Measurements from ENCODE around the gene C17orf50. TPM values are rescaled to one million over a fixed set of nuclear protein-coding genes. Genes with fewer than 3 reads are reported as not detected.

C17orf50 gene
- total and polyA plus RNA-seq, 2 of the 13 experiments (the other 11 are each of a cell fraction or from before 2014, with no cell fraction given) = not detected

- intact Hi-C loops (cut with micrococcal nuclease; ENCODE audit: unreplicated experiment) (no loop called here), in situ Hi-C loops (cut with HindIII; ENCODE audit: extremely low pct_ligation_motif_present, low pct_unique_long_range_greater_than_20kb) (no loop called here)
- DNase-seq (ENCODE audit: low spot score) (no peak), FAIRE-seq (no peak), ATAC-seq (peak; percentile 51)
- CTCF ChIA-PET (ENCODE audit: low intra/inter-chr PET ratio, low total read pairs) = no interaction called here
- H2AFZ ChIP-seq (ENCODE audit: low read length) = no peak within 1 kb of the TSS
- no peaks in the 10 kb centered on the region for H3K9me3 ChIP-seq (ENCODE audit: low read length)
- no peak within 1 kb of the TSS for H3K27ac ChIP-seq (ENCODE audit: extremely low read length, insufficient read depth, low read length)
- H3K4me2 ChIP-seq (ENCODE audit: low read depth, low read length) = peak within 1 kb of the TSS; percentile 57
- H3K4me3 ChIP-seq (replicated peaks in 1 of 3; ENCODE audit: insufficient read depth in 1 of 3, low read depth in 2 of 3, low read length in 3 of 3) = peak within 1 kb of the TSS in 1 of 3 experiments; percentile 45; a peak in 2 of 6 replicates
- no peaks in the 10 kb centered on the region for H4K20me1 ChIP-seq (ENCODE audit: insufficient read depth, low read length)
- no TSS peak for BruUV-seq (replicated peaks)
- POLR2A ChIA-PET = interaction anchor here (0.8 kb wide), 1 partner anchor 11 kb away, joined by 4 read pairs; no protein-coding TSS in a partner anchor
- H3K9ac ChIP-seq (ENCODE audit: insufficient read depth, low read depth, low read length) = no peak within 1 kb of the TSS
- TF ChIP-seq SNRNP70 (IDR thresholded peaks at IDR 0.05; ENCODE audit: low read depth, low read length) (no peak), ZNF557 (CRISPR knock-in tag; IDR thresholded peaks at IDR 0.05) (no peak), ZNF30 (CRISPR knock-in tag; IDR thresholded peaks at IDR 0.05) (no peak), NFYB (CRISPR knock-in tag; IDR thresholded peaks at IDR 0.05) (no peak)
- TF ChIP-seq, protein P1, sequence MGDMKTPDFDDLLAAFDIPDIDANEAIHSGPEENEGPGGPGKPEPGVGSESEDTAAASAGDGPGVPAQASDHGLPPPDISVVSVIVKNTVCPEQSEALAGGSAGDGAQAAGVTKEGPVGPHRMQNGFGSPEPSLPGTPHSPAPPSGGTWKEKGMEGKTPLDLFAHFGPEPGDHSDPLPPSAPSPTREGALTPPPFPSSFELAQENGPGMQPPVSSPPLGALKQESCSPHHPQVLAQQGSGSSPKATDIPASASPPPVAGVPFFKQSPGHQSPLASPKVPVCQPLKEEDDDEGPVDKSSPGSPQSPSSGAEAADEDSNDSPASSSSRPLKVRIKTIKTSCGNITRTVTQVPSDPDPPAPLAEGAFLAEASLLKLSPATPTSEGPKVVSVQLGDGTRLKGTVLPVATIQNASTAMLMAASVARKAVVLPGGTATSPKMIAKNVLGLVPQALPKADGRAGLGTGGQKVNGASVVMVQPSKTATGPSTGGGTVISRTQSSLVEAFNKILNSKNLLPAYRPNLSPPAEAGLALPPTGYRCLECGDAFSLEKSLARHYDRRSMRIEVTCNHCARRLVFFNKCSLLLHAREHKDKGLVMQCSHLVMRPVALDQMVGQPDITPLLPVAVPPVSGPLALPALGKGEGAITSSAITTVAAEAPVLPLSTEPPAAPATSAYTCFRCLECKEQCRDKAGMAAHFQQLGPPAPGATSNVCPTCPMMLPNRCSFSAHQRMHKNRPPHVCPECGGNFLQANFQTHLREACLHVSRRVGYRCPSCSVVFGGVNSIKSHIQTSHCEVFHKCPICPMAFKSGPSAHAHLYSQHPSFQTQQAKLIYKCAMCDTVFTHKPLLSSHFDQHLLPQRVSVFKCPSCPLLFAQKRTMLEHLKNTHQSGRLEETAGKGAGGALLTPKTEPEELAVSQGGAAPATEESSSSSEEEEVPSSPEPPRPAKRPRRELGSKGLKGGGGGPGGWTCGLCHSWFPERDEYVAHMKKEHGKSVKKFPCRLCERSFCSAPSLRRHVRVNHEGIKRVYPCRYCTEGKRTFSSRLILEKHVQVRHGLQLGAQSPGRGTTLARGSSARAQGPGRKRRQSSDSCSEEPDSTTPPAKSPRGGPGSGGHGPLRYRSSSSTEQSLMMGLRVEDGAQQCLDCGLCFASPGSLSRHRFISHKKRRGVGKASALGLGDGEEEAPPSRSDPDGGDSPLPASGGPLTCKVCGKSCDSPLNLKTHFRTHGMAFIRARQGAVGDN (CRISPR knock-in tag; IDR thresholded peaks at IDR 0.05) = peak; percentile 32
- TF ChIP-seq, protein P2, sequence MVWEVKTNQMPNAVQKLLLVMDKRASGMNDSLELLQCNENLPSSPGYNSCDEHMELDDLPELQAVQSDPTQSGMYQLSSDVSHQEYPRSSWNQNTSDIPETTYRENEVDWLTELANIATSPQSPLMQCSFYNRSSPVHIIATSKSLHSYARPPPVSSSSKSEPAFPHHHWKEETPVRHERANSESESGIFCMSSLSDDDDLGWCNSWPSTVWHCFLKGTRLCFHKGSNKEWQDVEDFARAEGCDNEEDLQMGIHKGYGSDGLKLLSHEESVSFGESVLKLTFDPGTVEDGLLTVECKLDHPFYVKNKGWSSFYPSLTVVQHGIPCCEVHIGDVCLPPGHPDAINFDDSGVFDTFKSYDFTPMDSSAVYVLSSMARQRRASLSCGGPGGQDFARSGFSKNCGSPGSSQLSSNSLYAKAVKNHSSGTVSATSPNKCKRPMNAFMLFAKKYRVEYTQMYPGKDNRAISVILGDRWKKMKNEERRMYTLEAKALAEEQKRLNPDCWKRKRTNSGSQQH (CRISPR knock-in tag; IDR thresholded peaks at IDR 0.05; ENCODE audit: low read depth) = no peak
- H3K4me1 ChIP-seq (ENCODE audit: insufficient read depth, low read length) = peaks cover 21% of the 10 kb centered on the region
- no peaks in the 10 kb centered on the region for H3K79me2 ChIP-seq (ENCODE audit: insufficient read depth, low read length)
- H3K27me3 ChIP-seq (ENCODE audit: control insufficient read depth in 1 of 2, insufficient read depth in 2 of 2, low read length in 2 of 2) = peaks cover 2 to 48% of the 10 kb centered on the region in 2 experiments; a peak in 4 of 5 replicates
- WGBS (ENCODE audit: low lambda C conversion rate) = 31% methylated on average over 4 of the region's 9 CpGs
- H3K36me3 ChIP-seq (replicated peaks in 1 of 2; ENCODE audit: control insufficient read depth in 1 of 2, insufficient read depth in 2 of 2, low read length in 2 of 2) = no peaks in the 10 kb centered on the region
Measured at GRCh38 chr17:35752945-35753764, 7.5 kb upstream of the C17orf50 start, which contains the start of gene GAS2L2. GAS2L2 (minus strand) TSS chr17:35753239; CDS start chr17:35752850, 389 bp downstream.
